Colonic mucosa (tissue), 4 donors: ENCODE data around the gene TRIM8. TPM values are rescaled to one million over a fixed set of nuclear protein-coding genes. Genes with fewer than 3 reads are reported as not detected.

ENCODE experiments used
- DNase-seq: peaks from one replicate; pipeline ENCODE4 v3.0.0-alpha.2; 2020
- H3K27ac ChIP-seq: fragments of 200-600 bp; one replicate; pipeline ENCODE4 v1.8.0; 2021
- H3K27me3 ChIP-seq: fragments of 200-600 bp; one replicate; pipeline ENCODE4 v1.8.0; 2021
- H3K36me3 ChIP-seq: fragments of 200-600 bp; one replicate; pipeline ENCODE4 v1.8.0; 2021
- H3K4me1 ChIP-seq: fragments of 200-600 bp; one replicate; pipeline ENCODE4 v1.8.0; 2021; ENCODE audit warnings: mild to moderate bottlenecking
- H3K4me3 ChIP-seq: fragments of 200-600 bp; one replicate; pipeline ENCODE4 v1.8.0; 2021
- H3K9ac ChIP-seq, 2 donors: one replicate each; pipeline ENCODE4 v1.7.0; 2013; ENCODE audit warnings: control low read depth in 2 of 2, low read depth in 2 of 2, low read length in 2 of 2
- H3K9me3 ChIP-seq: fragments of 200-600 bp; one replicate; pipeline ENCODE4 v1.8.0; 2021
- CTCF ChIP-seq: fragments of 200-600 bp; IDR thresholded peaks from one replicate; pipeline ENCODE4 v1.8.0; 2022; ENCODE audit warnings: antibody characterized with exemption, mild to moderate bottlenecking
- intact Hi-C: fragments of 100-400 bp; cut with DNase I; formaldehyde crosslinking; loops from one replicate; pipeline ENCODE4 v1.14.1; 2022
- total RNA-seq, 2 donors: library from RNA; stranded (reverse); fragmentation: NEBNext Ultra II Directional in 1 of 2; extraction: Animal tissue kit (Norgen Biotek cat#: 25700) in 1 of 2; gene quantifications; one replicate each; pipeline ENCODE4 v1.2.1, GENCODE V29; 2021
- donor health status: healthy.
- donor health status: DM: no; HTN: no; CAD: no.
- donor health status: DM: no; HTN: no; CAD: no.

TRIM8 gene
- total RNA-seq, 2 donors from 2014 or later = 64.9 to 79.6 TPM

DNA sequence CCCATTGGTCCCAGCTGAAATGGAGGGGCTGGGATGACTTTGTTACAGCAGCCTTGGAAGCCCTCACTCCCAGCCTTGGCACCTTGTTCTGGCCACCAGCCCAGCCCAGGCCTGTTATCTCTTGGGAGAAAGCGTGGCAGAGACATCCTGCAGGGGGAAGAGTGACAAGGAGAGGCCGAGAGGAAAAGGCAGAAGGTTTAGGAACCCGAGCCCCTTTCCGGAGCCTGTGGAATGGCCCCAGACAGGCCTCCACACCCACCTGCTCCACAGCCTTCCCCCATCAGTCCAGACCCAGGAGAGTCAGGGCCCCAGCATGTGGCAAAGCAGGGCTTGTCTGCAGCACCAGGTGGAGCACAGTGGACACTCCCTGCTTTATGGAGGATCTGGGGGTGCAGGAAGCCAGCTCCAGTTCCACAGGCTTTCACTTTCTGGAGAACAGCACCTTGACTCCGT lies 24.1 kb upstream of the TRIM8 start:
- no peak overlapping the region for H3K4me3 ChIP-seq
- TF ChIP-seq CTCF = no peak
- H3K4me1 ChIP-seq = peaks cover 9% of the 10 kb centered on the region
- peak overlapping the region in 1 of 2 donors; percentile 16 for H3K9ac ChIP-seq
- no peaks in the 10 kb centered on the region for H3K9me3 ChIP-seq
- no peaks in the 10 kb centered on the region for H3K27me3 ChIP-seq
- DNase-seq = no peak
- peak overlapping the region; percentile 29 for H3K27ac ChIP-seq
- intact Hi-C loops = no loop called here
- no peaks in the 10 kb centered on the region for H3K36me3 ChIP-seq

DNA sequence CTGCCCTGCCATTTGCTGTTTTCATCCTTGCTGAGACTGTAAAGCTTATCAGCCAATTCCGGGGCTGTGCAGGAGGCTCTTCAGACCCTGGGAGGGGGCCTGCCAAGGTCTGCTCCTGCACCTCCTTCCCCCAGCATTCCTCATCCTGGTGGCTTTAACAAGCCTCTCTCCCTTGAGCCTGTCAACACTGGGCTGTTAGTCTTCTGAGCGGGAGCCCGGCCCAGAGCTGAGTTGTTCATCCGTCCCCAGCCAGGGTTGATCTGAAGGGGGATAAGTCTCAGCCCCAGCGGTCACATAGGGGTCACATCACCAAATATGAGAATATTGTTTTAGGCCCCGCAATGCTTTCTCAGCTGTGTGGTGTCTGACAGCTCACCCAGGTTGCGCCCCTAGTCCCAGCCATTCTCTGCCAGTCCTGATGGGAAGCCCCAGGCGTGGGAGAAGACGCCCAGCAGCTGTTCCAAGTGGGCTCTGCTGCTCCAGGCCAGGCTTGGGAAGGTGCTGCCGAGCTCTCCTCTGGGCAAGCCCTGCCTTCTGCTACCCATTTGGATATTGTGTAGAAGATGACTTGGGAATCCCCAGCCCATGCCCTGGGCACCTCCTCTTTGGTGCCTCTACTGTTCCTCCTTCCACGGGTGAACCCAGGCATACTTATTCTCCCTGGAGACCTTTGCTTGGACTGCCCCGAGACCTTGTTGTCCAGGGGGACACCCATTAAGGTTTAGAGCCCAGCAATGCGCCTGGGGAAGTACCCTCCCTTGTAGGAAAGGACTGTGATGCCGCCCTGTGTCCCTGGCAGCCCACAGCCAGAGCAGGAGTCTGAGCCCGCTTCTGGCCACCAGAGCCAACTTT lies 23.5 kb upstream of the TRIM8 start:
- Histone ChIP-seq H3K27ac (peak overlapping the region; percentile 29), H3K36me3 (no peaks in the 10 kb centered on the region), H3K4me3 (no peak overlapping the region), H3K9ac (peak overlapping the region in 1 of 2 donors; percentile 16), H3K4me1 (peaks cover 9% of the 10 kb centered on the region), H3K9me3 (no peaks in the 10 kb centered on the region), H3K27me3 (no peaks in the 10 kb centered on the region)
- intact Hi-C loops = no loop called here
- TF ChIP-seq CTCF = no peak
- DNase-seq = no peak

DNA sequence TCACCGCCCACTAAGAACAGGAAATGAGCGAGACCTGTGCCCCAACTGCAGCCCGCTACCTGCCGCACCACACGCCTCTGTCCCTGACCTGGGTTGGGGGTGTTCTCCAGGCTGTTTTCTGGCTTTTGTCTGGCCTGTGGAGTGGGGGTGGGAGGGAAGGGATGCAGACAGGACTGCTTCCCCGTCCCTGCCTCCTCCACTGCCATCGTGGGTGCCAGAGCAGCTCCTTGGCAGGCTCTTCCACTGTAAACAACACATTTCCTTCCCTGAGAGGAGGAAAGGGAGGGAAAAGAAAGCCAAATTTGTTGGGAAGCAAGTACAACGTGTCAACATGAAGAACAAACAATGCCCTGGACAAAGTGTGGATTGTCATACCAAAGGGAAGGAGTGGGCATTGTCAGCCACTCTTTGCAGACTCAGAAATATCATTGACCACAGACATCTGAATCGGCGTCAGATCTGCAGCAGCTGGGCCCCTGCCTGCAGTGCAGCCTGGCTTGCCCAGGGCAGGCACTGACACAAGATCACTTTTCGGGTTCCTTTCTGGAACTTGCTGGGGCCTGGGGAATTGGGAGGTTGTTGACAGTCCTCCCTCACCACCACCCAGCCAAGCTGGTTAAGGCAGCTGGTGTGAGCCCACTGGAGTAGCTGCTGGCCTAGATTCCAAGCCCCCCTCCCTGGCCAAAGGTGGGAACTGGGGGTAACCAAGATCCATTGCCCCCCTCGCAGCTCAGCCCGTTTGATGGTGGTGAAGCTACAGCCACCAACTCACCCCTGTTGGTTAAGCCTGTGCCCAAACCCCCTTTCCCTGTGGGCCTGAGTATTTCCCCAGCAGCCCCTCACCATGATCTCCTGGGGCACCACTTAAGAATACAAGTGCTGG lies 22.6 kb upstream of the TRIM8 start:
- Histone ChIP-seq H3K9ac (no peak overlapping the region), H3K27ac (no peak overlapping the region)
- no peak for TF ChIP-seq CTCF

GRCh38 chr10:102624094-102624493 lies 20.2 kb upstream of the TRIM8 start:
- H3K4me1 ChIP-seq = peaks cover 13% of the 10 kb centered on the region
- no peak for TF ChIP-seq CTCF

More for the DNA sequence above, 22.6 kb upstream of the TRIM8 start:
- Histone ChIP-seq H3K4me3 (no peak overlapping the region), H3K9me3 (no peaks in the 10 kb centered on the region), H3K36me3 (no peaks in the 10 kb centered on the region), H3K4me1 (peaks cover 9% of the 10 kb centered on the region), H3K27me3 (no peaks in the 10 kb centered on the region)
- intact Hi-C loops = no loop called here
- no peak for DNase-seq

More at GRCh38 chr10:102624094-102624493, 20.2 kb upstream of the TRIM8 start:
- Histone ChIP-seq H3K9me3 (no peaks in the 10 kb centered on the region), H3K36me3 (no peaks in the 10 kb centered on the region), H3K9ac (no peak overlapping the region), H3K27me3 (no peaks in the 10 kb centered on the region), H3K27ac (no peak overlapping the region), H3K4me3 (no peak overlapping the region)
- no peak for DNase-seq
- intact Hi-C loops = no loop called here
